GM18520 (cell line): Measurements from ENCODE around the gene SYCE3.

ENCODE experiments used
- ATAC-seq: cut with Tn5 transposase; IDR thresholded peaks from one replicate; pipeline ENCODE4 v1.9.1; 2021; ENCODE audit not compliant: unreplicated experiment

SYCE3 gene

GRCh38 chr22:50504369-50505211 lies 58.1 kb downstream of the SYCE3 start:
- no peak for ATAC-seq

- no peak for ATAC-seq
Measured at GRCh38 chr22:50503475-50504145, 59.1 kb downstream of the SYCE3 start.

GRCh38 chr22:50502628-50503474 lies 59.9 kb downstream of the SYCE3 start:
- no peak for ATAC-seq

GRCh38 chr22:50502096-50502495 lies 60.6 kb downstream of the SYCE3 start:
- no peak for ATAC-seq
